Natural killer cell (primary cell): ENCODE measurements around the gene DRAM2. TPM values are rescaled to one million over a fixed set of nuclear protein-coding genes. Genes with fewer than 3 reads are reported as not detected.
A peak's percentile ranks its signal among the peaks of the same experiment; 100 is the strongest.

ENCODE experiments used
- ATAC-seq, 3 donors: fragments of 150-1000 bp in 2 of 3; fragments of 200-7000 bp in 1 of 3; cut with Tn5 transposase; 1 replicate in 1 of 3; 2 replicates in 2 of 3; pipeline ENCODE4 v1.10.0; 2021; ENCODE audit warnings: mild to moderate bottlenecking in 2 of 3, moderate library complexity in 2 of 3
- DNase-seq, 2 donors: peaks; one replicate each; pipeline versions ENCODE4 v3.0.0 to v3.0.0-alpha.2; 2013 to 2021; ENCODE audit warnings: mixed read lengths in 1 of 2
- H3K27ac ChIP-seq: one replicate; pipeline ENCODE4 v1.5.1; 2013; ENCODE audit warnings: mild to moderate bottlenecking, low read length
- H3K27me3 ChIP-seq: one replicate; pipeline ENCODE4 v1.6.1; 2013; ENCODE audit warnings: low read length; ENCODE audit not compliant: control insufficient read depth, insufficient read depth
- H3K36me3 ChIP-seq: one replicate; pipeline ENCODE4 v1.6.1; 2013; ENCODE audit warnings: low read length; ENCODE audit not compliant: control insufficient read depth, insufficient read depth
- H3K4me1 ChIP-seq: one replicate; pipeline ENCODE4 v1.6.1; 2013; ENCODE audit warnings: low read length; ENCODE audit not compliant: control insufficient read depth, insufficient read depth
- H3K4me3 ChIP-seq: one replicate; pipeline ENCODE4 v1.5.1; 2013; ENCODE audit warnings: low read length
- H3K9me3 ChIP-seq: one replicate; pipeline ENCODE4 v1.6.1; 2013; ENCODE audit warnings: low read length; ENCODE audit not compliant: control insufficient read depth, insufficient read depth
- H3K27ac Mint-ChIP-seq, 2 donors: one replicate each; pipeline ENCODE4 v1.8.0; 2022; ENCODE audit warnings: mild to moderate bottlenecking in 2 of 2, mixed read lengths in 2 of 2, moderate library complexity in 1 of 2
- H3K27me3 Mint-ChIP-seq, 2 donors: one replicate each; pipeline ENCODE4 v1.8.0; 2022; ENCODE audit warnings: low read depth in 2 of 2, mixed read lengths in 2 of 2
- H3K36me3 Mint-ChIP-seq: one replicate; pipeline ENCODE4 v1.8.0; 2022; ENCODE audit warnings: mixed read lengths
- H3K4me1 Mint-ChIP-seq, 2 donors: one replicate each; pipeline ENCODE4 v1.8.0; 2022; ENCODE audit warnings: mixed read lengths in 2 of 2
- H3K4me3 Mint-ChIP-seq: one replicate; pipeline ENCODE4 v1.8.0; 2022; ENCODE audit warnings: mild to moderate bottlenecking, moderate library complexity, mixed read lengths
- H3K9me3 Mint-ChIP-seq, 2 donors: one replicate each; pipeline ENCODE4 v1.8.0; 2022; ENCODE audit warnings: mixed read lengths in 2 of 2
- CTCF ChIP-seq: fragments of 200-600 bp; IDR thresholded peaks from one replicate; pipeline ENCODE4 v1.8.0; 2022; ENCODE audit warnings: antibody characterized with exemption
- WGBS: methylation state at CpG from one replicate; pipeline ENCODE4 v1.1.7; 2013; ENCODE audit warnings: missing lambda C conversion rate; ENCODE audit not compliant: insufficient coverage; 5-methylcytosine and 5-hydroxymethylcytosine counted together
- intact Hi-C: fragments of 100-400 bp; cut with micrococcal nuclease; formaldehyde crosslinking; loops from one replicate; pipeline ENCODE4 v1.14.2; 2022
- total RNA-seq, 4 donors: library from RNA; stranded (reverse); fragments of 120-200 nt in 1 of 4; gene quantifications; one replicate each; pipeline versions ENCODE4 v1.2.3 to v1.2.4, GENCODE V29; 2013 to 2022

The DRAM2 gene
- total RNA-seq, 3 donors from 2014 or later (not counting 1 experiment from before 2014, with no cell fraction given) = 35.8 to 40.8 (median 36.4) TPM

- ATAC-seq (no peak), DNase-seq (no peak)
- no peaks in the 10 kb centered on the region for H3K27me3 ChIP-seq
- H3K36me3 ChIP-seq = peaks cover 34% of the 10 kb centered on the region
- peaks cover 11% of the 10 kb centered on the region for H3K36me3 Mint-ChIP-seq
- H3K4me1 Mint-ChIP-seq = peaks cover 59 to 63% of the 10 kb centered on the region in 2 donors
- peak overlapping the region in 1 of 2 donors; percentile 71 for H3K27ac Mint-ChIP-seq
- 72% methylated on average over 3 of the region's 3 CpGs for WGBS
- intact Hi-C loops = no loop called here
- H3K9me3 Mint-ChIP-seq = no peaks in the 10 kb centered on the region
- no peaks in the 10 kb centered on the region for H3K4me1 ChIP-seq
- no peak overlapping the region for H3K27ac ChIP-seq
- H3K9me3 ChIP-seq = no peaks in the 10 kb centered on the region
- no peak overlapping the region for H3K4me3 ChIP-seq
- H3K27me3 Mint-ChIP-seq = no peaks in the 10 kb centered on the region
- no peak overlapping the region for H3K4me3 Mint-ChIP-seq
- no peak for TF ChIP-seq CTCF
These were observed 8.1 kb upstream of the DRAM2 start for GRCh38 chr1:111147948-111148347.

GRCh38 chr1:111145963-111146768 is 6.3 kb upstream of the DRAM2 start:
- Mint-ChIP-seq H3K36me3 (peaks cover 11% of the 10 kb centered on the region), H3K4me3 (no peak overlapping the region), H3K9me3 (no peaks in the 10 kb centered on the region), H3K4me1 (peaks cover 59 to 61% of the 10 kb centered on the region in 2 donors), H3K27me3 (no peaks in the 10 kb centered on the region), H3K27ac (peak overlapping the region; percentile 27 to 49)
- Histone ChIP-seq H3K36me3 (peaks cover 28% of the 10 kb centered on the region), H3K4me3 (no peak overlapping the region), H3K27ac (no peak overlapping the region), H3K9me3 (no peaks in the 10 kb centered on the region), H3K27me3 (no peaks in the 10 kb centered on the region), H3K4me1 (no peaks in the 10 kb centered on the region)
- TF ChIP-seq CTCF = no peak
- no peak for ATAC-seq
- DNase-seq = no peak
- intact Hi-C loops = no loop called here

- Histone ChIP-seq H3K27ac (no peak overlapping the region), H3K27me3 (no peaks in the 10 kb centered on the region), H3K4me3 (no peak overlapping the region), H3K9me3 (no peaks in the 10 kb centered on the region), H3K4me1 (no peaks in the 10 kb centered on the region), H3K36me3 (peaks cover 26% of the 10 kb centered on the region)
- Mint-ChIP-seq H3K4me1 (peaks cover 60 to 64% of the 10 kb centered on the region in 2 donors), H3K27me3 (no peaks in the 10 kb centered on the region), H3K36me3 (peaks cover 11% of the 10 kb centered on the region), H3K4me3 (no peak overlapping the region), H3K9me3 (no peaks in the 10 kb centered on the region), H3K27ac (no peak overlapping the region)
- no peak for DNase-seq
- ATAC-seq = no peak
- 94% methylated on average over 2 of the region's 2 CpGs for WGBS
- intact Hi-C loops = no loop called here
- no peak for TF ChIP-seq CTCF
These were observed 5.6 kb upstream of the DRAM2 start for GRCh38 chr1:111145542-111145941.
